NCI-H2196 (cell line): Measurements from ENCODE around the gene ATP8A1.
"Not testable (repeated sequence)": the region's sequence is repeated elsewhere in the genome, so short reads cannot be mapped to it uniquely, and the experiment has no call there.

Source experiments
- DNase-seq: peaks from one replicate; lab custom pipeline; 2025; ENCODE audit not compliant: unreplicated experiment; lab: John Stamatoyannopoulos, UW

Gene ATP8A1

GRCh38 chr4:42474406-42474805 lies 182.5 kb downstream of the ATP8A1 start:
- DNase-seq, result no peak

GRCh38 chr4:42473071-42473684 lies 183.7 kb downstream of the ATP8A1 start:
- DNase-seq, result no peak

- DNase-seq, result no peak
Measured at GRCh38 chr4:42471896-42472295, 185.0 kb downstream of the ATP8A1 start.

GRCh38 chr4:42470023-42470422 lies 186.9 kb downstream of the ATP8A1 start:
- DNase-seq, result no peak

GRCh38 chr4:42467777-42468176 lies 189.1 kb downstream of the ATP8A1 start:
- not testable (repeated sequence) for DNase-seq

GRCh38 chr4:42466273-42466844 lies 190.5 kb downstream of the ATP8A1 start:
- no peak for DNase-seq

GRCh38 chr4:42464550-42465094 lies 192.3 kb downstream of the ATP8A1 start:
- DNase-seq, result no peak

GRCh38 chr4:42461216-42461615 lies 195.7 kb downstream of the ATP8A1 start:
- not testable (repeated sequence) for DNase-seq

- no peak for DNase-seq
Measured at GRCh38 chr4:42460043-42460442, 196.9 kb downstream of the ATP8A1 start.

- DNase-seq, result no peak
Measured at GRCh38 chr4:42458657-42459056, 198.2 kb downstream of the ATP8A1 start.

GRCh38 chr4:42454755-42455420 lies 202.0 kb downstream of the ATP8A1 start:
- DNase-seq, result no peak

GRCh38 chr4:42453612-42454011 lies 203.3 kb downstream of the ATP8A1 start:
- DNase-seq, result no peak

- DNase-seq, result no peak
Measured at GRCh38 chr4:42452823-42453222, 204.1 kb downstream of the ATP8A1 start.

GRCh38 chr4:42446823-42447222 lies 210.1 kb downstream of the ATP8A1 start:
- no peak for DNase-seq

- no peak for DNase-seq
Measured at GRCh38 chr4:42445038-42445437, 211.9 kb downstream of the ATP8A1 start.

GRCh38 chr4:42442601-42443000 lies 214.3 kb downstream of the ATP8A1 start:
- DNase-seq, result no peak

GRCh38 chr4:42440083-42440482 lies 216.8 kb downstream of the ATP8A1 start:
- no peak for DNase-seq

GRCh38 chr4:42436928-42437565 lies 219.9 kb downstream of the ATP8A1 start:
- no peak for DNase-seq

GRCh38 chr4:42428036-42428435 lies 228.9 kb downstream of the ATP8A1 start:
- no peak for DNase-seq

GRCh38 chr4:42425146-42426065 lies 231.5 kb downstream of the ATP8A1 start:
- DNase-seq, result no peak

GRCh38 chr4:42420140-42420539 lies 236.8 kb downstream of the ATP8A1 start:
- no peak for DNase-seq
